HG03469 (cell line): ENCODE measurements around the gene CRYBG3.
"Not testable (repeated sequence)": the region's sequence is repeated elsewhere in the genome, so short reads cannot be mapped to it uniquely, and the experiment has no call there.

Source experiments
- ATAC-seq: cut with Tn5 transposase; IDR thresholded peaks from one replicate; pipeline ENCODE4 v1.9.1; 2021; ENCODE audit warnings: mild to moderate bottlenecking, moderate library complexity, moderate number of reproducible peaks; ENCODE audit not compliant: unreplicated experiment

The CRYBG3 gene

DNA sequence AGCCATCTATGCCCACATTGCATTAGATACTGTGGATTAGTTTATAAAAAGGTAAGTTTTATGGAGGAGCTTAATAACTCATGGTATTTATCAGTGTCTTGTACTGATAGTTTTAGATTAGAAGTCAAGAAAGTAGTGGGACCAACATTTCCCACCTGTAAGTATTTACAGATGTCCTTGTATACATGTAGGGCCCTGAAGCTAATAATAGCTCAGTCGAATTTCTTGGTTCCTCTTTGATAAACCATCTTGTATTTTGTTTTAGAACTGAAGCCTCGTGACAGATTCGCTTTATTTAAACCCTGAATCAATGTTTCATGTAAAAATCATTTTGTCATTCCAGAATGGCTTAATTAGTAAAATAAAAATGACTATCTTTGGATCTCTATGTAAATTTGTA, 73.4 kb downstream of the CRYBG3 start:
- peak; percentile 72 for ATAC-seq

DNA sequence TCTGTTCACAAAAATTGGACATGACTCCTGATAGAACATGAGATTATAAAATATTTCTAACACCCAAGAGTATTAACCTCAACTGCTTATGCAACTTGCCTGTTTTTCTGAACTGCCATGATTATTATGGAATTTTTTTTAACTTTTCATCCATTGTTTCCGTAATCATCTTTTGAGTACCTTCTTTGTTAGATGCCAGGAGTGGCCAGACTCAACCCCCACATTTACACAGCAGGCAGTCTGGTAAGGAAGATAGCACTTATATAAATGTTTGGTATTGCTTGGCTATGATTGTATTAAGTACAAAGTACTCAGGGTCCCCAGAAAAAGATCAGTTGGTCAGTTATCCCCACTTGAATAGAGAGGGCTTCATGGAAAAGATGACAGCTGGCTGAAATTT, 74.3 kb downstream of the CRYBG3 start:
- ATAC-seq = no peak

DNA sequence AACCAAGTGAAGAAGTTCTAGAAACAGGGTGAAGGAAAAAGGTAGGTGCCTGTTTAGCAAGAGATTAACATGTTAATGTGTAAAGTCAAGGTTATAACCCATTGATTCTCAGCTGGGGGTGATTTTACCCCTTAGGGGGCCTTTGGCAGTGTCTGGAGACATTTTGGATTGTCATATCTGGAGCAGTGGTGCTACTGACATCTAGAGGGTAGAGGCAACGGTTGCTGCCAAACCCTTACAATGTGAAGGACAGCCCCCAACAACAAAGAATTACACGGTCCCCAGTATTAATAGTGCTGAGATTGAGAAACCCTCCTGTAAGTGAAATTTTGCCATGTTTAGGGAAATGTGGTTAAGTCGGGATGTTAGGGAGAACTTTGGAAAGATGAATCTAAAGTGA, 74.7 kb downstream of the CRYBG3 start:
- no peak for ATAC-seq

DNA sequence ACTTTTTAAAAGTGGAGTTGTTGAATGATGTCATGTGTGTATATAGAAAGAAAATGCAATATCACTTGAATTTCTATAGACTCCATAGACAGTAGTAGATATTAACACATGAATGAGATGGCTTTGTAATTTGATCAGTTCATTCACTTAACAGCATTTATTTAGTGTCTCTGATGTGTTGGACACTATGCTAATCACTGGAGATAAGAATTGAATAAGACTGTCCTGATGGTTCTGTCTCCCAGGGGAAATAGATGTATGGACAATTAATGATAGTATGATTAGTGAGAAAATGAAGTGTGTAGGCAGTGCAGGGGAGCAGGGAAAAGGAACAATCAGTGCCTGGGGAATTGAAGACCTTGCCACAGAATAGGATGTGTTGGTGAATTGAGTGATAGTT, 77.5 kb downstream of the CRYBG3 start:
- ATAC-seq = no peak

DNA sequence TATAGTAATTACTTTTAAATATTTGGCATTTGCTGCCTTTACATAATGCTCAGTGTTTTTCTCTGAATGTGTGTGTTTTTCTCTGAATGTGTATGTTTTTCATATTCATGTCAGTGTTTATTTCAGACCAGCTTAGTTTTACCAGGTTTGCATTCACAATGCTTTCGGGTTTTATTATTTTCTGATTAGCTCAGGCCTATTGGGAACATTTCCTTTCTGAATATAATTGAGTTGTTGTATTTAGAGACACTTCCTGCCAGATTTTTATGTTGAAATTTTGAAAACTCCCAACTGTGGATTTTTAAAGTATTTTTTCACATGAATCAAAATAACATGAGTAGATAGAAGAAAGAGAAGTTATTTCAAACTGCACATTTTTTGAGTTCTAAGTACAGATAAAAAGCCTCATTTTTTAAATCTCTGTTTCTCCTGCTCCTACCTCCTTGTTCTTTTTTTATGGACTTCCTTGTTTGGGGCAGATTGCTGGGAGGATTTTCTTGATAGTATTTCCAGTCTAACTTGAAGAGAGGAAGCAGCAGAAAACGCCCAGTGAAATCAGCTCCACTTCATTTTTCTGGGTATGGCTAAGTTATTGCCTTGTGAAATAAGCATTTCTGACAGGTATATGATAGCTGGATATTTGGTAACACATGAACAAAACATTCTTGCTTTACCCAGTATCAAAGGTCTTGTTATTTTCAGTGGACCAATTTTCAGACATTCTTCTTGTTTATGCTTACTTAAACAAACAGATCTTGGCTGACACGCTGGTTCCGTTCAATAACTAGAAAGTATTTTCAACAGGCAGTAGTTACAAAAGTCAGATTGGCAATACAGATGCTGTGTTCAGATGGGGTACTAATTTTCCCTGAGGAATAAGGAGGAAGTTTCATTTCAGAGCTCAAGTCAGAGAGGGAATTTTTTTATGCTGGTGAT, 79.8 kb downstream of the CRYBG3 start:
- ATAC-seq = no peak

DNA sequence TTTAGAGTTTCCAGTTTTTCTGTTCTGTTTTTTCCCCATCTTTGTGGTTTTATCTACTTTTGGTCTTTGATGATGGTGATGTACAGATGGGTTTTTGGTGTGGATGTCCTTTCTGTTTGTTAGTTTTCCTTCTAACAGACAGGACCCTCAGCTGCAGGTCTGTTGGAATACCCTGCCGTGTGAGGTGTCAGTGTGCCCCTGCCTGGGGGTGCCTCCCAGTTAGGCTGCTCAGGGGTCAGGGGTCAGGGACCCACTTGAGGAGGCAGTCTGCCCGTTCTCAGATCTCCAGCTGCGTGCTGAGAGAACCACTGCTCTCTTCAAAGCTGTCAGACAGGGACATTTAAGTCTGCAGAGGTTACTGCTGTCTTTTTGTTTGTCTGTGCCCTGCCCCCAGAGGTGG, 88.0 kb downstream of the CRYBG3 start:
- not testable (repeated sequence) for ATAC-seq

DNA sequence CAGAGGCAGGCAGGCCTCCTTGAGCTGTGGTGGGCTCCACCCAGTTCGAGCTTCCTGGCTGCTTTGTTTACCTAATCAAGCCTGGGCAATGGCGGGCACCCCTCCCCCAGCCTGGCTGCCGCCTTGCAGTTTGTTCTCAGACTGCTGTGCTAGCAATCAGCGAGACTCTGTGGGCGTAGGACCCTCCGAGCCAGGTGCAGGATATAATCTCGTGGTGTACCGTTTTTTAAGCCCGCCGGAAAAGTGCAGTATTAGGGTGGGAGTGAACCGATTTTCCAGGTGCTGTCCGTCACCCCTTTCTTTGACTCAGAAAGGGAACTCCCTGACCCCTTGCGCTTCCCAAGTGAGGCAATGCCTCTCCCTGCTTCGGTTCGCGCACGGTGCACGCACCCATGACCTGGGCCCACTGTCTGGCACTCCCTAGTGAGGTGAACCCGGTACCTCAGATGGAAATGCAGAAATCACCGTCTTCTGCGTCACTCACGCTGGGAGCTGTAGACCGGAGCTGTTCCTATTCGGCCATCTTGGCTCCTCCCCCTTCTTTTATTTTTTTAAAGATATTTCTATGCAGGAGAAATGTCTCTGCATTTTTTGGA, 88.5 kb downstream of the CRYBG3 start:
- not testable (repeated sequence) for ATAC-seq

DNA sequence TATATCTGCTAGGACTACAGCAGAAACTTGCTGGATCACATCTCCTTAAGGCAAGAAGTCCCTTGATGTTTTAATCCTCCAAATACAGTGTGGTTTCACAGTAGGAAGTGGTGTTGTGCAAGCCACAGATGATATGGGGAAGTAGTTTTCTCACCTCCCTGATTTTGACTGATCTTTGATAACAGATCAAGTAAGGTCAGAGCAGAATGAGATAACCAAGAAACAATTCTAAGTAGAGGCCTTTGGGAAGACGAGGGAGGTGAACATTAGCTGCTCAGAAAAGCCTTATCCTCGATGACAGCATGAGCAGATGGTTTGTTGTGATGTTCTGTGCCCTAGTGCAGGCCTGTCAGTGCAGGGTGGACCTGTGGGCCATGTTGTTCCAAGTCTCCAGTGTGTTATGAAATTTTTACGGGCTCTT, 89.1 kb downstream of the CRYBG3 start:
- ATAC-seq = no peak

DNA sequence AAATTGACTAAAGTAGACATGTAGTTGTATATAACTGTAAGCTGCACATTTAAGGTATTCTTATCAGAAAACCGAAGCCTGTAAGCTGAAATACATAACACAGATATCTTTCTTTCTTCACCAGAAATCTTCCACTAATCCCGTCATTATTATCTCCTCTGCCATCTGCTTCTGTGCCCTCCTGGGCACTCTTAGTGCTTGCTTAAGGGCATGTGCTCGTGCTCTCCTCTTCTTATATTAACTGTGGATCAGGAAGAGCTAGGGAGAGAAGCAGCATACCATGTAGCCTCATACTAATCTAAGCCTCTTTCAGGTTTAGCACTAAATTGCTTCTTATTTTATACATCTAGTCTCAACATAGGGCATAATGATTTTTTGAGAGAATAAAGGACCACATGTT, 89.6 kb downstream of the CRYBG3 start:
- ATAC-seq = no peak

DNA sequence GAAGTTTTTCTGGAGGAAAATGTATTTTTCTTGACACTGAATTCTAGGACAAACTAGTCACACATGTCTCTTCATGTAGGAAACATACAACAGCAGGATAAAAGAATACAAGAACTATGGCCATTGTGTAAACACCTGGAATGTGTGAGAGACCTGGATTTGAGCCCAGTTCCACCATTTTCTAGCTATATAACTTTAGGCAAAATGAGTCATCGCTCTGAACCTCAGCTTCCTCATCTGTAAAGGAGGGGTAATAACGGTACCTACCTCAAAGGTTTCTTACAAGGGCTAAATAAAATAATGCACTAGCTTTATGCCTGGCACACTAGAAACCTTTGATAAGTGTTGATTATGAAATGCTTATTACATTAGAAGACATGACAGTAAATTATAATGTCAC, 92.6 kb downstream of the CRYBG3 start:
- ATAC-seq = peak; percentile 49

DNA sequence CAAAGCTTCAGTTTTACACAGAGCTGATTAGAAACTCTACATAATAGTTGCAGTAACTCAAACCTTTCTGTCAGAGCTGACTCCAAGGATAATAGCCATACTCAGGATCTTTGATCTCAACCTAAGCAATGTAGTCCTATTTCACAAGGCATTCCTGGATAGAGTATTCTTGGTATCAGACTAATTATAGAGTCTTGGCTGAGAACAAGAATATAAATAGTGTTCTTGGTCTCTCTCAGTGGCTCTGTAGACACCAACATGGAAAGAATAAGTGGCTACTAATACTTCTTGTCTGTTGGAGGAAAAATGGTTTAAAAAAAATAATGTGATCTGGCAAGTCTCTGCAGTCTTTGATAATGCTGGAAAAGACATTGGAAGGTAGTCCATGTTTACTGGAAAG, 94.8 kb downstream of the CRYBG3 start:
- no peak for ATAC-seq

DNA sequence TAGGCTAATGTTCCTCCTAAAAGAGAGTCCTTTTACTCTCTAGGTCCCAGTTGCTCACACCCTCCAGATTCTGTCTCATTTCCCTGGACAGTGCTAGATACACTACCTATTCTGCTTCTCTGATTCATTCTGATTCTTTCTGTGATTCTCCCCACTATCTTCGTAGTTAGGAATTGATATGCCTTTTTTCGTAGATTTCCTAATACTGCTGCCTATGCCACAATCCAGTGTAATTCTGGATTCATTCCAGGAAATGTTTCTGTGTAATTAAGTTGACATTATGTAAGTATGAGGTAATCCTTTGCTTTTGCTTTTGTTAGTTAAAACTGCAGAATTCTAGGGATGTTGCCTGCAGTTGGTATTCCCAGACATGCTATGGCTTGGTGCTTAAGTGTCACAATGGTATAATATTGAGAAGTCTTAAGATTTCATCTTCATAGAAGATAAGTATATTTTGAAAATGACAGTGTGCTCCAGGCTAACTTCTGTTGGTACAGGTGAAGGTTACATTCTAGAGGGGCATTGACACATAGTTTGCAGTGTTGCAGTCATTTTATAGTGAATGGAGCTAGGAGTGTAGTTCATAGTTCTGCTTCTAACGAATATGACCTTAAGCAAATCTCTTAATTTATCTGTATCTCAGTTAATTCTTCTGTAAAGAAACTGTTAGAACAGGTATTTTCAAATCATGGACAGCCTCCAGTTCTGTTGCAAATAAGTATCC, 96.2 kb downstream of the CRYBG3 start:
- ATAC-seq = no peak

DNA sequence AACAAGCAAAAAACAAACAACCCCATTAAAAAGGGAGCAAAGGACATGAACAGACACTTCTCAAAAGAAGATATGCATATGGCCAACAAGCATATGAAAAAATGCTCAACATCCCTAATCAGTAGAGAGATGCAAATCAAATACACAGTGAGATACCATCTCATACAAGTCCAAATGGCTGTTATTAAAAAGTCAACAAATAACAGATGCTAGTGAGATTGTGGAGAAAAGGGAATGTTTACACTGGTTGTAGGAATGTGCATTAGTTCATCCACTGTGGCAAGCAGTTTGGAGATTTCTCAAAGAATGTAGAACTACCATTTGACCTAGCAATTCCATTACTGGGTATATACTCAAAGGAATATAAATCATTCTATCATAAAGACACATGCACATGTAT, 105.9 kb downstream of the CRYBG3 start:
- no peak for ATAC-seq

DNA sequence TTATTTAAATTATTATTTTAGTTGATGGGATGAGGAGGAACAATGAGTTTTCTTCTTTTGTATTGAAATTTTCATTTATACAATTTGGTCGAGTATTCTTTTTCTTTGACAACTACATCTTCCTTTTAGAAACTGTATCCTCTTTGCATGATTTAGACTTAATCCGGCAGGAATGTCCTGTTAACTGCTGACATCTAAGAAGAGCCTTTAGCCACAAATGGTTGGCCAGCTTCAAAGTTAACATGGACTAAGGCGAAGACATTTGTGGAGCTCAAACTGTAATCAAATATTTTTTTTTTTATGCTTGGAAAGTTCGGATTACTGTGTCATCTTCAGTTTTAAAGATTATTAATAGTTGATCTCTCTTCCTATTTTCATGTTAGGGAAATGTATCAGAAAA, 107.2 kb downstream of the CRYBG3 start:
- no peak for ATAC-seq

DNA sequence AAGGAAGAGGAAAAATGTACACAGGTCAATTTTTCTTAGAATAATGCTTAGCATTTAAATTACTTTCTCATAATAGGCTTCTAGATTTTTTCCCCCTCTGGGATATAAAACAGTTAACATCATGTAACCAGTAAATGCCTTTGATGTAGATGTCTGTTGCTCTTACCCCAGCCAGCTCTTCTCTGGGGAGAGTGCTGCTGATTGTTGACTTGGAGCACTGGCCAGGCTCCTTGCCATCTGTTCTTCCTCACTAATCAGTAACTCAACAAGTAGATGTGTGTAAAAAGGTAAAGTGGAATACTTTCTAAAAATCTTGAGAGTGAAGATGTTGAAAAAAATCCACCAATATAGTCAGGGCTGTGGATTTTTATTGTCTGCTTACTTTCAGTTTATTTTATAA, 108.2 kb downstream of the CRYBG3 start:
- ATAC-seq = no peak

DNA sequence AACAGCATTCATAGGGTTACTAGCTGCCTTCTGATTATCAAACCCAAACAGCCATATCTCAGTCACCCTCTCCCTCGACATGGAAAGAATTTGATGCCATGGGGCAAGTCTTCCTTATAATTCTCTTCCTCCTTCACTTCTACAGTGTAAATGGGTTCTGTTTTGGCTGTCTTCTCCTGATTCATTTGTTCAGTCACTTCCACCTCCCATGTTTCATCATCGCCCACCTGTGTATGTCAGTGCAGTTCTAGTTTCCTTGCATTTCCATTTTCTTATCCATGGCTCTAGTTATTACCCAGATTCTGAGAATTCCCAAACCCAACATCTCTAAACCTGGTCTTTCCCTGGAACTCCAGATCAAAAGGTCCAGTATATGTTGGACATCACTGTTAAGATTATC, 109.4 kb downstream of the CRYBG3 start:
- ATAC-seq = no peak

DNA sequence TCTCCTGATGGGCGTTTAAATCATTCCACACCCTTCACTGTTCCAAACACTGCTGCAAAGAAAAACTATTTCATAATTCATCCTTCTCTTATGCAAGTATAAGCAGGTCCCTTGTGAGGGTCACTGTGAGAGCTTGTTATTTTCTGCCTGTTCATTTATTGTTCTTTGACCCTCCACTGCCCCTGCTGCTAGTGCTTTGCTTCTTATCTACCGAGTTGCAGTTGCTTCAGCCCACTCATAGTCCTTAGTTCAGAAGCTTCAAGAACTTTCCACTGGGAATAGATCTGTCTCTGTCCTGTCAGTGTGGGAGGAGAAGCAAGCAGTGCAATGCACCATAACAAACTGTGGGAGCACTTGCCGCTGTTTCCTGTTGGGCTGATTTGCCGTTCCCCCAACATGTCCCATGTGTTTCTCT, 110.6 kb downstream of the CRYBG3 start:
- no peak for ATAC-seq

DNA sequence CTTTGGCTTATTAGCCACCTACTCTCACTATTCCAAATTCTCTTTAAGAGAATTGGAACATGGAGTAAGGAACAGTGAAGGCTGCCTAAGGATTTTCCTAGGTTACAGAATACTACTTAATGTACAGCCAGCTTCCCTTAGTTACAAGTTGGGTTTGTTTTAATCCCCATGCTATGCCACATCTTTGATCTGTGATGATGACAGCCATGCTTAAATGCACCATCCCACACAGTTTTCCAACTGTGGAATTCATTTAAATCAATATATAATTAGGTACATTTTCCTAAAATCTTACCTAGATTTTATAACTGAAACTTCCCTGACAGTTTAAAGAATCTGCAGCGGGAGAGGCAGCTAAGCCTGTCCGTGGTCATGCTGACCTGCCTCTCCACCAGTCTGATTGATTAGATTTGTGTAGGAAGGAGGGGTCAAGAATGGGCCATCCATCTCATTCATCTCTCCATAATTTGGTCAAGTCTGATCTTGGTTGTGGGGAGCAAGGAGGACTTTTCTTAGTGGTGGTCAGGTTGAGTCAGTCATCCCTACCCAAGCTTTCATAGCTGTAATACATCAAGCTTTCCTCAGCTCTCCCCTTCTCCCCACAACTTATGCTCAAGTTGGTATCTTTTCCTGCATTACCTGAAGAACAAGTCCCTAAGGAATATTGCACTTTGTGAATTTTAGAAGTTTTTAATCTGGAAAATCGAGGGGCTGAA, 113.3 kb downstream of the CRYBG3 start:
- no peak for ATAC-seq

DNA sequence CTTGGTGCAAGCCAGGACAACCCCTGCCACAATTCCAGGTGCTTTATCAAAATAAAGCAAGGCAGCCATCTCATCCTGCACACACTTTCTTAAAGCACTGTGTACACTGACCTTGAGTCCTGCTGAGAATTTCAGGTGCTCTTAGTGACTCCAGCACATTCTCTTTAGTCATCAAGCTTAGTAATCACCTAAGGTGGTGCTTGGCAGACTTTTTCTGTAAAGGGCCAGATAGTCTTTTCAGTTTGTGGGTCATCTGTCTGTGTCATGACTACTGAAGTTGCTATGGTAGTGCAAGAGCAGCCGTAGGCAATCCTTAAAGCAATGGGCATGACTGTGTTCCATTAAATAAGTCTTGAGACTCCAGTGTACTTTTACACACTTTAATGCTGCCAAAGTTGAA, 114.0 kb downstream of the CRYBG3 start:
- ATAC-seq = no peak

DNA sequence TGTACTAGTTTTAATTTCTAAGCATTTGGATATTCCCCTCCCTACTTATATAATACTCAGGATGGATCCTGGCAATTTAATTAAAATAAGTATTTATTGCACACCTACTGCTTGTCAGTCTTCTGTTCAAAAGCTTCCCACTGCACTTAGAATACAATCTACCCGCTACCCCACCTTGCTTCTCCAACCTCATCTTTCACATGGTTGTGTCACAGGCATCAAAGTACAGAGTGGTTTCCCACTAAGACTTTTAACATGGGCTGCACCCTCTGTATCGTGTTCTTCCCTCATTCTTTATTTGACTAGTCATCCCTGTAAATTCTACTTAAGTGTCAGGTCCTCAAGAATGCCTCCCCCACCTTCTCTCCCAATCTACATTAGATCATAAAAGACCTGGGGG, 115.4 kb downstream of the CRYBG3 start:
- no peak for ATAC-seq

DNA sequence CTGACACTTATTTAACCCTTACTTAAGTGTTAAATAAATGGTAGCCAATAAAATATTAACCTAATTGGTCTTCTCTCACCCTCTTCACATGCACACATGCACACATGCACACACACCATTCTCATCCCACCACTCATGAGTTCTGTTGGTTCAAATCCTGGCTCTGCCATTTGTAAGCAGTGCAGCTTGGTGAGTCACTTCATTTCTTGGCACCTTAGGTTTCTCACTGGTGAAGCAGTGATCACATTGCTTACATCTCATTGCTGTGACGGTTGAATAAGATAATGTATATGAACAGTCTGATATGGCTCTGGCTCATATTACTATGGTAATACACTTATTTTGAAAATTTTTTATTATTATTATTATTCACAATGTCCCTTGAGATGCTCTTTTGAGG, 116.6 kb downstream of the CRYBG3 start:
- no peak for ATAC-seq
